ENCODE measurements around the gene STXBP6.

GRCh38 chr14:24976602-24977001, 73.3 kb downstream of the STXBP6 start:
- no peak for TF ChIP-seq CTCF (optimal IDR thresholded peaks at IDR 0.05 in 1 of 3, IDR thresholded peaks at IDR 0.05 in 1 of 3, conservative IDR thresholded peaks at IDR 0.05 in 1 of 3; ENCODE audit: extremely low read depth in 1 of 3, insufficient read depth in 2 of 3, low read length in 3 of 3)
- TF ChIP-seq EZH2 (IDR thresholded peaks at IDR 0.05; ENCODE audit: low read length) = no peak
